ENCODE results near the gene MMP24OS.

DNA sequence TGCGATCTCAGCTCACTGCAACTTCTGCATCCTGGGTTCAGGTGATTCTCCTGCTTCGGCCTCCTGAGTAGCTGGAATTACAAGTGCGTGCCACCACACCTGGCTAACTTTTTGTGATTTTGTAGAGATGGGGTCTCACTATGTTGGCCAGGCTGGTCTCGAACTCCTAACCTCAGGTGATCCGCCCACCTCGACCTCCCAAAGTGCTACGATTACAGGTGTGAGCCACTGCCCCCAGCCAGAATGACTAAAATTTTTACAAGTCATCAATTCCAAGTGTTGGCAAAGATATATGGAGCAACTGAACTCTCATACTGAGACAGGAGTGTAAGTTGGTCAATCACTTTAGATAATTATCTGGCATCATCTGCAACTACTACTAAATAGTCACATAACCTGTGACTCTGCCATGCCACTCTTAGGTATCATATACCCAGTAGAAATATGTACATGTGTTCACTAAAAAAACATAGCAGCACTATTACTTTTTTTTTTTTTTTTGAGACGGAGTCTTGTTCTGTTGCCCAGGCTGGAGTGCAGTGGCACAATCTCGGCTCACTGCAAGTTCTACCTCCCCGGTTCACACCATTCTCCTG lies 3.7 kb upstream of the MMP24OS start:
- TF ChIP-seq, protein P1, sequence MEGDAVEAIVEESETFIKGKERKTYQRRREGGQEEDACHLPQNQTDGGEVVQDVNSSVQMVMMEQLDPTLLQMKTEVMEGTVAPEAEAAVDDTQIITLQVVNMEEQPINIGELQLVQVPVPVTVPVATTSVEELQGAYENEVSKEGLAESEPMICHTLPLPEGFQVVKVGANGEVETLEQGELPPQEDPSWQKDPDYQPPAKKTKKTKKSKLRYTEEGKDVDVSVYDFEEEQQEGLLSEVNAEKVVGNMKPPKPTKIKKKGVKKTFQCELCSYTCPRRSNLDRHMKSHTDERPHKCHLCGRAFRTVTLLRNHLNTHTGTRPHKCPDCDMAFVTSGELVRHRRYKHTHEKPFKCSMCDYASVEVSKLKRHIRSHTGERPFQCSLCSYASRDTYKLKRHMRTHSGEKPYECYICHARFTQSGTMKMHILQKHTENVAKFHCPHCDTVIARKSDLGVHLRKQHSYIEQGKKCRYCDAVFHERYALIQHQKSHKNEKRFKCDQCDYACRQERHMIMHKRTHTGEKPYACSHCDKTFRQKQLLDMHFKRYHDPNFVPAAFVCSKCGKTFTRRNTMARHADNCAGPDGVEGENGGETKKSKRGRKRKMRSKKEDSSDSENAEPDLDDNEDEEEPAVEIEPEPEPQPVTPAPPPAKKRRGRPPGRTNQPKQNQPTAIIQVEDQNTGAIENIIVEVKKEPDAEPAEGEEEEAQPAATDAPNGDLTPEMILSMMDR (IDR thresholded peaks at IDR 0.05), result no peak
- no peak for TF ChIP-seq POLR2A (IDR thresholded peaks at IDR 0.05)
